GM12878 (cell line): Measurements from ENCODE around the gene TBC1D25. TPM values are rescaled to one million over a fixed set of nuclear protein-coding genes. Genes with fewer than 3 reads are reported as not detected.

Experiments used
- BMI1 ChIP-seq: fragments of 450-650 bp; IDR thresholded peaks from 2 replicates; pipeline ENCODE4 v1.6.1; 2016; ENCODE audit warnings: mild to moderate bottlenecking, moderate library complexity, borderline replicate concordance
- CREB1 ChIP-seq: IDR thresholded peaks from 2 replicates; pipeline ENCODE4 v1.6.1; 2012; ENCODE audit warnings: low read depth, mild to moderate bottlenecking, inconsistent platforms
- EGR1 ChIP-seq, 2 experiments: IDR thresholded peaks; 1 replicate in 1 of 2; 2 replicates in 1 of 2; pipeline ENCODE4 v1.6.1; 2011 to 2012; ENCODE audit warnings: low read depth in 2 of 2, low read length in 2 of 2, borderline replicate concordance in 1 of 2, mild to moderate bottlenecking in 1 of 2, moderate library complexity in 1 of 2
- FOXM1 ChIP-seq: IDR thresholded peaks from 2 replicates; pipeline ENCODE4 v1.6.1; 2012; ENCODE audit warnings: low read depth, mild to moderate bottlenecking, inconsistent platforms, low read length, moderate library complexity
- HDAC2 ChIP-seq: fragments of 200-600 bp; sonication (generic); IDR thresholded peaks from 2 replicates; pipeline ENCODE4 v1.6.1; 2017
- IKZF1 ChIP-seq: fragments of 450-650 bp; conservative IDR thresholded peaks from 2 replicates; pipeline ENCODE4 v1.6.1; 2017; ENCODE audit warnings: antibody characterized with exemption, mild to moderate bottlenecking
- MTA3 ChIP-seq: IDR thresholded peaks from 2 replicates; pipeline ENCODE4 v1.6.1; 2012; ENCODE audit warnings: low read length, inconsistent platforms, borderline replicate concordance
- NFXL1 ChIP-seq: fragments of 450-650 bp; IDR thresholded peaks from 2 replicates; pipeline ENCODE4 v1.6.1; 2017; ENCODE audit warnings: antibody characterized with exemption, mild to moderate bottlenecking, borderline replicate concordance
- NFYB ChIP-seq: IDR thresholded peaks from 2 replicates; pipeline ENCODE4 v1.6.1; 2011; ENCODE audit warnings: low read depth, mild to moderate bottlenecking, low read length, improper control_type of control experiment, moderate library complexity; ENCODE audit not compliant: insufficient read depth
- POLR2AphosphoS5 ChIP-seq: IDR thresholded peaks from 2 replicates; pipeline ENCODE4 v1.6.1; 2011; ENCODE audit warnings: mild to moderate bottlenecking, low read length, inconsistent platforms
- RCOR1 ChIP-seq: conservative IDR thresholded peaks from 2 replicates; pipeline ENCODE4 v1.6.1; 2012; ENCODE audit warnings: low read depth, low read length, improper control_type of control experiment
- SMAD1 ChIP-seq: fragments of 450-650 bp; IDR thresholded peaks from 2 replicates; pipeline ENCODE4 v1.6.1; 2018; ENCODE audit warnings: mild to moderate bottlenecking, low read depth; ENCODE audit not compliant: partially characterized antibody
- SREBF2 ChIP-seq: IDR thresholded peaks from 2 replicates; pipeline ENCODE4 v1.6.1; 2012; ENCODE audit warnings: mild to moderate bottlenecking, low read length
- SUPT20H ChIP-seq: IDR thresholded peaks from 2 replicates; pipeline ENCODE4 v1.6.1; 2011; ENCODE audit warnings: low read depth, mild to moderate bottlenecking, low read length, moderate library complexity, borderline replicate concordance; ENCODE audit not compliant: control insufficient read depth
- ZZZ3 ChIP-seq: IDR thresholded peaks from 2 replicates; pipeline ENCODE4 v1.6.1; 2011; ENCODE audit warnings: low read depth; ENCODE audit not compliant: control insufficient read depth, insufficient read length
- polyA plus RNA-seq, 11 experiments: library from polyadenylated mRNA; depleted of rRNA in 4 of 11; unstranded in 6 of 11; stranded (reverse) in 5 of 11; fragments of >200 nt; fragmentation: Nextera tagmentation in 4 of 11; fragmentation: Illumina TruSeq in 1 of 11; extraction: Ambion mirVana in 4 of 11; extraction: Trizol in 1 of 11; gene quantifications; 1 replicate in 1 of 11; 2 replicates in 10 of 11; pipeline versions ENCODE4 v1.2.1 to v1.2.3, GENCODE V29; 2011 to 2016; ENCODE audit warnings: inconsistent platforms in 2 of 11, missing spikeins in 2 of 11, low read depth in 1 of 11
- total RNA-seq, 4 experiments: library from RNA; depleted of rRNA in 3 of 4; stranded (reverse); fragments of >200 nt in 3 of 4; fragmentation: Illumina TruSeq in 1 of 4; extraction: Trizol in 1 of 4; gene quantifications; 2 replicates each; pipeline versions ENCODE4 v1.2.1 to v1.2.3, GENCODE V29; 2013 to 2021
- TF ChIP-seq, protein P1 (sequence below): fragments of 450-650 bp; formaldehyde crosslinking; IDR thresholded peaks from 2 replicates; pipeline ENCODE4 v1.4.0; 2022; ENCODE audit warnings: mild to moderate bottlenecking, moderate library complexity
- TF ChIP-seq, protein P2 (sequence below): fragments of 450-650 bp; IDR thresholded peaks from 2 replicates; pipeline ENCODE4 v1.6.1; 2016; ENCODE audit warnings: mild to moderate bottlenecking
- TF ChIP-seq, protein P3 (sequence below): fragments of 450-650 bp; IDR thresholded peaks from 2 replicates; pipeline ENCODE4 v1.6.1; 2017; ENCODE audit warnings: mild to moderate bottlenecking
- TF ChIP-seq, protein P4 (sequence below): fragments of 150-350 bp; IDR thresholded peaks from 2 replicates; pipeline ENCODE4 v1.6.1; 2014; ENCODE audit warnings: mild to moderate bottlenecking, low read depth, low read length
- TF ChIP-seq, protein P5 (sequence below): IDR thresholded peaks from 2 replicates; pipeline ENCODE4 v1.6.1; 2012; ENCODE audit warnings: low read depth, low read length, improper control_type of control experiment

Gene TBC1D25
- total and polyA plus RNA-seq, 10 of the 15 experiments (the other 5 are each of a cell fraction or from before 2014, with no cell fraction given) = 0.79 to 17.3 (median 10.0) TPM

DNA sequence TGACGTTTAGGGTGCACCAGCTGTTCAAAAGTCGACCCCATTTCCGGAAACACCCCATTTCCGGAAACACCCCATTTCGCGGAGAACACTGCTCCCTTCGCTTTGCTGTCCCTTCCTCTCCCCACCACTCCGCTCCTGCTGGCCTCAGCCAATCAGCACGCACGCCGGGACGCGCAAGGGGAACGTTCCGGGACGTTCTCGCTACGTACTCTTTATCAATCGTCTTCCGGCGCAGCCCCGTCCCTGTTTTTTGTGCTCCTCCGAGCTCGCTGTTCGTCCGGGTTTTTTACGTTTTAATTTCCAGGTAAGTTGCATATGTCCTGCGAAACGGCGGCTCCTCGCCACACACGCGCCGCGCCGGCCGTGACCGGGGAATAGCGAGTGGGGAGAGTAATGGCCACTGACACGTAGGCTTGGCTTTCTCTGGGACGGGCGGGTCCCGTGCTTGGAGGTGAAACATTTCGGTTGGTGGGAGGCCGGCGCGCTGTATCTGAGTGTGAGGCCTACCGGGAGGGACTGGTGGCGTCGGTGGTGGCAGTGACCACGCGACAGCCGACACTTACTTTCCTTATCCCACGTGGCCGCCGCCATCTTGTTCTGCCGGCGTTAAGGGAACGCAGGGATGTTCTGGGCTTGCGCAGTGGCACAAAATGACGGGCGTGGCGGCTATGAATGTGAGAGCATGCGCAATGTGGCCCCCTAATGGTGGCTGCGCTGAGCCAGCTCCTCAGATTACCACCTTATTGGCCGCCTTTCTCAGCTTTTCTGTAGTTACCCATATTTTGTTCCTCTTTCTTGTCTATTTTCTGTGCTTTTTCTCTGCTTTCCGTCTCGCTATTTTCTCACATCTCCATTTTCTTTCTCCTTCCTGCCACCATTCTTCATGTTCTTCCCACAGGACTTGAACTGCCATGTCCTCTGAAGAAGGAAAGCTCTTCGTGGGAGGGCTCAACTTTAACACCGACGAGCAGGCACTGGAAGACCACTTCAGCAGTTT lies 35.1 kb downstream of the TBC1D25 start, which contains the start of gene RBM3 (continued):
- TF ChIP-seq, protein P1, sequence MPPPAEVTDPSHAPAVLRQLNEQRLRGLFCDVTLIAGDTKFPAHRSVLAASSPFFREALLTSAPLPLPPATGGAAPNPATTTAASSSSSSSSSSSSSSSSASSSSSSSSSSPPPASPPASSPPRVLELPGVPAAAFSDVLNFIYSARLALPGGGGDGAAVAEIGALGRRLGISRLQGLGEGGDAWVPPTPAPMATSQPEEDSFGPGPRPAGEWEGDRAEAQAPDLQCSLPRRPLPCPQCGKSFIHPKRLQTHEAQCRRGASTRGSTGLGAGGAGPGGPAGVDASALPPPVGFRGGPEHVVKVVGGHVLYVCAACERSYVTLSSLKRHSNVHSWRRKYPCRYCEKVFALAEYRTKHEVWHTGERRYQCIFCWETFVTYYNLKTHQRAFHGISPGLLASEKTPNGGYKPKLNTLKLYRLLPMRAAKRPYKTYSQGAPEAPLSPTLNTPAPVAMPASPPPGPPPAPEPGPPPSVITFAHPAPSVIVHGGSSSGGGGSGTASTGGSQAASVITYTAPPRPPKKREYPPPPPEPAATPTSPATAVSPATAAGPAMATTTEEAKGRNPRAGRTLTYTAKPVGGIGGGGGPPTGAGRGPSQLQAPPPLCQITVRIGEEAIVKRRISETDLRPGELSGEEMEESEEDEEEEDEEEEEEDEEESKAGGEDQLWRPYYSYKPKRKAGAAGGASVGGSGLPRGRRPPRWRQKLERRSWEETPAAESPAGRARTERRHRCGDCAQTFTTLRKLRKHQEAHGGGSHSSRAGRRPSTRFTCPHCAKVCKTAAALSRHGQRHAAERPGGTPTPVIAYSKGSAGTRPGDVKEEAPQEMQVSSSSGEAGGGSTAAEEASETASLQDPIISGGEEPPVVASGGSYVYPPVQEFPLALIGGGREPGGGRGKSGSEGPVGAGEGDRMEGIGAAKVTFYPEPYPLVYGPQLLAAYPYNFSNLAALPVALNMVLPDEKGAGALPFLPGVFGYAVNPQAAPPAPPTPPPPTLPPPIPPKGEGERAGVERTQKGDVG (CRISPR knock-in tag) = no peak
- TF ChIP-seq SUPT20H (no peak), MTA3 (0 out of 2 replicates have a peak, but pooled peaks have one; percentile 52), CREB1 (no peak), FOXM1 (no peak), IKZF1 (peak; percentile 58; the same call in 1 of the 2 replicates), POLR2AphosphoS5 (peak; percentile 97), ZZZ3 (no peak), NFYB (peak; percentile 76), NFXL1 (no peak), BMI1 (no peak), EGR1 (IDR thresholded peaks at IDR 0.05; ENCODE audit: borderline replicate concordance in 1 of 2, low read depth in 2 of 2, low read length in 2 of 2) (peak in 1 of 2 experiments; percentile 61; a peak in 1 of 3 replicates), SREBF2 (no peak), RCOR1 (no peak), SMAD1 (peak; percentile 63), HDAC2 (no peak)
- TF ChIP-seq, protein P2, sequence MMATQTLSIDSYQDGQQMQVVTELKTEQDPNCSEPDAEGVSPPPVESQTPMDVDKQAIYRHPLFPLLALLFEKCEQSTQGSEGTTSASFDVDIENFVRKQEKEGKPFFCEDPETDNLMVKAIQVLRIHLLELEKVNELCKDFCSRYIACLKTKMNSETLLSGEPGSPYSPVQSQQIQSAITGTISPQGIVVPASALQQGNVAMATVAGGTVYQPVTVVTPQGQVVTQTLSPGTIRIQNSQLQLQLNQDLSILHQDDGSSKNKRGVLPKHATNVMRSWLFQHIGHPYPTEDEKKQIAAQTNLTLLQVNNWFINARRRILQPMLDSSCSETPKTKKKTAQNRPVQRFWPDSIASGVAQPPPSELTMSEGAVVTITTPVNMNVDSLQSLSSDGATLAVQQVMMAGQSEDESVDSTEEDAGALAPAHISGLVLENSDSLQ = peak; percentile 59
- TF ChIP-seq, protein P3, sequence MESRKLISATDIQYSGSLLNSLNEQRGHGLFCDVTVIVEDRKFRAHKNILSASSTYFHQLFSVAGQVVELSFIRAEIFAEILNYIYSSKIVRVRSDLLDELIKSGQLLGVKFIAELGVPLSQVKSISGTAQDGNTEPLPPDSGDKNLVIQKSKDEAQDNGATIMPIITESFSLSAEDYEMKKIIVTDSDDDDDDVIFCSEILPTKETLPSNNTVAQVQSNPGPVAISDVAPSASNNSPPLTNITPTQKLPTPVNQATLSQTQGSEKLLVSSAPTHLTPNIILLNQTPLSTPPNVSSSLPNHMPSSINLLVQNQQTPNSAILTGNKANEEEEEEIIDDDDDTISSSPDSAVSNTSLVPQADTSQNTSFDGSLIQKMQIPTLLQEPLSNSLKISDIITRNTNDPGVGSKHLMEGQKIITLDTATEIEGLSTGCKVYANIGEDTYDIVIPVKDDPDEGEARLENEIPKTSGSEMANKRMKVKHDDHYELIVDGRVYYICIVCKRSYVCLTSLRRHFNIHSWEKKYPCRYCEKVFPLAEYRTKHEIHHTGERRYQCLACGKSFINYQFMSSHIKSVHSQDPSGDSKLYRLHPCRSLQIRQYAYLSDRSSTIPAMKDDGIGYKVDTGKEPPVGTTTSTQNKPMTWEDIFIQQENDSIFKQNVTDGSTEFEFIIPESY = no peak
- TF ChIP-seq, protein P4, sequence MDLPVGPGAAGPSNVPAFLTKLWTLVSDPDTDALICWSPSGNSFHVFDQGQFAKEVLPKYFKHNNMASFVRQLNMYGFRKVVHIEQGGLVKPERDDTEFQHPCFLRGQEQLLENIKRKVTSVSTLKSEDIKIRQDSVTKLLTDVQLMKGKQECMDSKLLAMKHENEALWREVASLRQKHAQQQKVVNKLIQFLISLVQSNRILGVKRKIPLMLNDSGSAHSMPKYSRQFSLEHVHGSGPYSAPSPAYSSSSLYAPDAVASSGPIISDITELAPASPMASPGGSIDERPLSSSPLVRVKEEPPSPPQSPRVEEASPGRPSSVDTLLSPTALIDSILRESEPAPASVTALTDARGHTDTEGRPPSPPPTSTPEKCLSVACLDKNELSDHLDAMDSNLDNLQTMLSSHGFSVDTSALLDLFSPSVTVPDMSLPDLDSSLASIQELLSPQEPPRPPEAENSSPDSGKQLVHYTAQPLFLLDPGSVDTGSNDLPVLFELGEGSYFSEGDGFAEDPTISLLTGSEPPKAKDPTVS = no peak
- TF ChIP-seq, protein P5, sequence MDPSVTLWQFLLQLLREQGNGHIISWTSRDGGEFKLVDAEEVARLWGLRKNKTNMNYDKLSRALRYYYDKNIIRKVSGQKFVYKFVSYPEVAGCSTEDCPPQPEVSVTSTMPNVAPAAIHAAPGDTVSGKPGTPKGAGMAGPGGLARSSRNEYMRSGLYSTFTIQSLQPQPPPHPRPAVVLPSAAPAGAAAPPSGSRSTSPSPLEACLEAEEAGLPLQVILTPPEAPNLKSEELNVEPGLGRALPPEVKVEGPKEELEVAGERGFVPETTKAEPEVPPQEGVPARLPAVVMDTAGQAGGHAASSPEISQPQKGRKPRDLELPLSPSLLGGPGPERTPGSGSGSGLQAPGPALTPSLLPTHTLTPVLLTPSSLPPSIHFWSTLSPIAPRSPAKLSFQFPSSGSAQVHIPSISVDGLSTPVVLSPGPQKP = peak; percentile 88
